ENCODE measurements around the gene CCDC63. TPM values are rescaled to one million over a fixed set of nuclear protein-coding genes. Genes with fewer than 3 reads are reported as not detected.

CCDC63 gene
- total RNA-seq, 1 donor: not detected

GRCh38 chr12:110819150-110819549 is 27.6 kb upstream of the CCDC63 start:
- H3K27me3 ChIP-seq (ENCODE audit: insufficient read depth, low read length): peaks cover 3% of the 10 kb centered on the region
- H3K27ac ChIP-seq (ENCODE audit: low read depth, low read length): no peak overlapping the region
- H3K9me3 ChIP-seq (ENCODE audit: low read depth, low read length): no peaks in the 10 kb centered on the region
- H3K4me3 ChIP-seq (ENCODE audit: insufficient read depth, low read length): no peak overlapping the region
- no peaks in the 10 kb centered on the region for H3K4me1 ChIP-seq (ENCODE audit: insufficient read depth, low read length)
- no peaks in the 10 kb centered on the region for H4K20me1 ChIP-seq (ENCODE audit: insufficient read depth, low read length)
- no peak for DNase-seq (ENCODE audit: insufficient read length, low spot score, missing footprints)
- H3K4me2 ChIP-seq (ENCODE audit: insufficient read depth, low read length): no peak overlapping the region
- no peaks in the 10 kb centered on the region for H3K79me2 ChIP-seq (ENCODE audit: insufficient read depth, low read length)
- no peaks in the 10 kb centered on the region for H3K36me3 ChIP-seq (ENCODE audit: insufficient read depth, low read length)
- TF ChIP-seq CTCF (IDR thresholded peaks at IDR 0.05; ENCODE audit: extremely low read depth, low read depth, low read length): no peak
- no peak overlapping the region for H2AFZ ChIP-seq (ENCODE audit: low read length)

GRCh38 chr12:110819646-110820045 is 27.1 kb upstream of the CCDC63 start:
- no peaks in the 10 kb centered on the region for H3K9me3 ChIP-seq (ENCODE audit: low read depth, low read length)
- H3K27ac ChIP-seq (ENCODE audit: low read depth, low read length): no peak overlapping the region
- DNase-seq (ENCODE audit: insufficient read length, low spot score, missing footprints): no peak
- no peaks in the 10 kb centered on the region for H3K79me2 ChIP-seq (ENCODE audit: insufficient read depth, low read length)
- H2AFZ ChIP-seq (ENCODE audit: low read length): no peak overlapping the region
- H4K20me1 ChIP-seq (ENCODE audit: insufficient read depth, low read length): no peaks in the 10 kb centered on the region
- H3K36me3 ChIP-seq (ENCODE audit: insufficient read depth, low read length): no peaks in the 10 kb centered on the region
- no peak overlapping the region for H3K4me3 ChIP-seq (ENCODE audit: insufficient read depth, low read length)
- TF ChIP-seq CTCF (IDR thresholded peaks at IDR 0.05; ENCODE audit: extremely low read depth, low read depth, low read length): no peak
- no peak overlapping the region for H3K4me2 ChIP-seq (ENCODE audit: insufficient read depth, low read length)
- peaks cover 4% of the 10 kb centered on the region for H3K27me3 ChIP-seq (ENCODE audit: insufficient read depth, low read length)
- no peaks in the 10 kb centered on the region for H3K4me1 ChIP-seq (ENCODE audit: insufficient read depth, low read length)

- Histone ChIP-seq H3K27ac (ENCODE audit: low read depth, low read length) (no peak overlapping the region), H3K79me2 (ENCODE audit: insufficient read depth, low read length) (no peaks in the 10 kb centered on the region), H3K4me3 (ENCODE audit: insufficient read depth, low read length) (no peak overlapping the region), H3K4me1 (ENCODE audit: insufficient read depth, low read length) (no peaks in the 10 kb centered on the region), H4K20me1 (ENCODE audit: insufficient read depth, low read length) (no peaks in the 10 kb centered on the region), H3K9me3 (ENCODE audit: low read depth, low read length) (no peaks in the 10 kb centered on the region), H3K4me2 (ENCODE audit: insufficient read depth, low read length) (no peak overlapping the region), H3K27me3 (ENCODE audit: insufficient read depth, low read length) (peaks cover 13% of the 10 kb centered on the region), H2AFZ (ENCODE audit: low read length) (no peak overlapping the region), H3K36me3 (ENCODE audit: insufficient read depth, low read length) (no peaks in the 10 kb centered on the region)
- DNase-seq (ENCODE audit: insufficient read length, low spot score, missing footprints): no peak
- no peak for TF ChIP-seq CTCF (IDR thresholded peaks at IDR 0.05; ENCODE audit: extremely low read depth, low read depth, low read length)
Observed at GRCh38 chr12:110821917-110822316, 24.9 kb upstream of the CCDC63 start.

GRCh38 chr12:110822821-110823415 is 23.9 kb upstream of the CCDC63 start:
- no peak for TF ChIP-seq CTCF (IDR thresholded peaks at IDR 0.05; ENCODE audit: extremely low read depth, low read depth, low read length)
- Histone ChIP-seq H3K27ac (ENCODE audit: low read depth, low read length) (no peak overlapping the region), H3K4me3 (ENCODE audit: insufficient read depth, low read length) (no peak overlapping the region), H3K4me2 (ENCODE audit: insufficient read depth, low read length) (no peak overlapping the region), H3K79me2 (ENCODE audit: insufficient read depth, low read length) (no peaks in the 10 kb centered on the region), H3K9me3 (ENCODE audit: low read depth, low read length) (no peaks in the 10 kb centered on the region), H2AFZ (ENCODE audit: low read length) (no peak overlapping the region), H3K36me3 (ENCODE audit: insufficient read depth, low read length) (no peaks in the 10 kb centered on the region), H3K27me3 (ENCODE audit: insufficient read depth, low read length) (peaks cover 17% of the 10 kb centered on the region), H4K20me1 (ENCODE audit: insufficient read depth, low read length) (no peaks in the 10 kb centered on the region), H3K4me1 (ENCODE audit: insufficient read depth, low read length) (no peaks in the 10 kb centered on the region)
- DNase-seq (ENCODE audit: insufficient read length, low spot score, missing footprints): no peak
